HL-60/S4 treated with retinoic acid at 250 ng/mL for 4 days and 3 days (cell line): Measurements from ENCODE around the gene SRCIN1.
"Not testable (repeated sequence)": the region's sequence is repeated elsewhere in the genome, so short reads cannot be mapped to it uniquely, and the experiment has no call there.

Source experiments
- in situ Hi-C: fragments of 300-500 bp; cut with MboI; formaldehyde crosslinking; loops from 2 replicates; pipeline ENCODE4 v1.7.0; 2022; ENCODE audit warnings: low sequenced_read_pairs

The SRCIN1 gene

DNA sequence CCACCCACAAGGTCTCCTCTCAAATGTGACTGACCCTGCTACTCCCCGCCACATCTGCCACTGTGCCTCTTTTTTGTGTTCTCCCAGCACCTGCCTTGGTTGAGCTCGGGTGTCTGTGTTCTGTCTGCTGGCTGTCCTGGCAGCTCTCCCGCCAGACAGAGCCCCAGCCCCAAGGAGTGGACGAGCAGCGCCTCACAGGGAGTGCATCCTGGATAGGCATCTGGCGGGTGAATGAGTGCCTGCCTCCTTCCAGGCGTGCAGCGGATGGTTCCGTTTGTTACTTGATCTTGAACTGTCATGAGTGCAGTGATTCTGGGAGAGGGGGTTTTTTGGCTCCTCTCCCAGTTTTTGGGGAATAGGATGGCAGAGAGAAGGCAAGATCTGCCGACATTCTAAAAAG lies 77.6 kb downstream of the SRCIN1 start:
- in situ Hi-C loops = not testable (repeated sequence)

- in situ Hi-C loops = not testable (repeated sequence)
Observed at GRCh38 chr17:38526526-38526925, 79.2 kb downstream of the SRCIN1 start.

GRCh38 chr17:38512473-38513058 lies 93.2 kb downstream of the SRCIN1 start:
- in situ Hi-C loops = no loop called here

DNA sequence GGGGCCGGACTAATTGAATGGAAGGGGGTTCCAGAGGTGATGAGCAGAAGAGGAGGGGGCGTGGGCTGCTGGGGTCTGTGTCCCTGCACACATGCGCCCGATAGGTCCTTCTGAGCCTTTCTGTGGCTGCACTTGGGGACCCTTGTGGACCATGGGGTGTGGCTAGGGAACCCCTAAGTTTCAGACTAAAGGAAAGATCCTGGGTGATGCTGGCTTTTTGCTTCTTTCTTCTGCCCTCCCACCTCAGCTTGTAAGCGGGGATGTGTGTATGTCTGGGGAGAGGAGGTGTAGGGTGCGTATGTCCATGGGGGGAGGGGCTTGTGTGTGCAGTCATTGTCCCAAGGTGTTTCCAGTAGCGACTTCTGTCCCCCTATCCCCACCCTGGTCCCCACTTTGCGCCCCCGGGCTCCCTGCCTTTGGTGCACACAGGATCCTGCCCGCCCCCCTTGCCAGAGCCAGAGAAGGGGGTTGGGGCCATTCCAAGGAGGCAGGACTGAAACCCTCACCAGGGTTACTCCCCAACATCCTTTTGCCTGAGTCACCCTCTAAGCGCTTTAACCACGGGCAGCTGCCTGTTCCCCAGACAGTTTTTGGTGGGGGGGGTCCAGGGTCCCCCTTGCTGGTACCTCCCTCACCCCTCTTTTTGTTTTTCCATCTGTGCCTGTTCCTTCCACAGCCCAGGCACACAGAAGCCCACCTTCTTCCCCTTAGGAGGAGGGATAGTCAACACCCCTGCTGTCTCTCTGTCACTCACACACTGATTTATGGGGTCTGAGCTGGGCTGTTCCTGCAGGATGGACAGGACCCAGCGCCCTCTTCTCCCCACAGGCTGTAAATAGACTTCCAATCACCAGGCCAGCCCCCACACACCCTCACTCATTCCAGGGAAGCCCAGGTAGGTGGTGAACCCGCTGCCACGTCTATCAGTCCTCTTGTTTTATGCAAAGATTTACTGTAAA lies 94.3 kb downstream of the SRCIN1 start:
- in situ Hi-C loops = no loop called here

GRCh38 chr17:38510421-38511149 lies 95.2 kb downstream of the SRCIN1 start:
- in situ Hi-C loops = no loop called here

GRCh38 chr17:38509772-38510420 lies 95.9 kb downstream of the SRCIN1 start:
- in situ Hi-C loops = no loop called here

DNA sequence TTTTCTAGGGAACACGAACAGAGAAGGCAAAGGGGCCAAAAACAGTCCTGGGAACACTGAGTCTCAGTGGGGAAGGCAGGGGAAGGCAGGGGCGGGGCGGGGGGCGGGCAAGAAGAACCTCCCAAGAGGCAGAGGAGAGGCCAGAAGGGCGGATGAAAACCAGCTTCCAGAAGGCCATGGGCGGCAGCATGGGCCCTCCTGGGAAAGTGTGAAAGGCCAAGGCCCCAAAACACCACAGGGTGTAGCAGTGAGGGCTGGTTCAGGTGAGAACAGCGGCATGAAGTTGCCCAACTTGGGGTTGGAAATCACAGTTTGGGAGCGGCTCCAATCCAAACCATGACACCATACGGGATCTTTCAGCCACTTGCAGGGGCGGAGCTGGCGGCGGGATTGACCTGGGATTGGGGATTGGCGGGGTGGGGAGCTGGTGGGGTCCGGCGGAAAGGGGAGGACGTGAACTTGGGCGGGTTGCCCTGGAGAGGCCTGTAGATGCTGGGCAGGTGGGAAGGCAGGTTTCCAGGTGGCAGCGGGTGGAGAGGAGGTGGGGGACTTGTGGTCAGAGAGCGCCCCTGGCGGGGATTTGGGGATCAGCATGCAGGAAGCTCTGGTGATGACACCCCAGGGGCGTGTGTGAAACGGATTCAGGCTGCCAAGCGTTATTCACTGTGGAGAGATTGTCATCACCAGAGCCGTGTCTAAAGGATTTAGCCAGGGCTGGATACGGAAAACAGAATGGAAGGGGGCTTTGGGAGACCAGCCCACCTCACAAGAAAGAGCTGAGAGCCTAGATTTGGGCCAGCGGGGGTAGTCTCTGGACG lies 96.6 kb downstream of the SRCIN1 start:
- in situ Hi-C loops = no loop called here

- in situ Hi-C loops = no loop called here
Observed at GRCh38 chr17:38508570-38508950, 97.2 kb downstream of the SRCIN1 start.

- in situ Hi-C loops = no loop called here
Observed at GRCh38 chr17:38507921-38508569, 97.7 kb downstream of the SRCIN1 start.

DNA sequence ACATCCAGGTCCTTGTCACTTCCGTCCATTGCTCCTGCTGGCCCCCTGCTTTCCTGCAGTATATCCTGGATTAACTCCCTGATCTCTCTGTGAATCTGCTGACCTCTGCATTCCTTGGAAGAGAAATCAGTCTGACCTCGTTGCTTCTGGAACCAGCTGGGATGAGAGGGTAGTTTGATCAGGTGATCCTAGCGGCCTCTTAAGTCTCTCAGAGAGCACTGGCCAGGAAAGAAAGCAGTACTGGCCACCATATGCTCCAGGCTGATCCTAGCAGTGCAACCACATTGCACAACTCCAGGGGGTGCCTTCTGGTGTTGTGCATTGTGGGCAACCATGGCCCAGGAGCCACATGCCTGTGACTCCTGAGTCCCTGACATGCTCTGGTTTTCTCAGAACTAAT lies 98.3 kb downstream of the SRCIN1 start:
- in situ Hi-C loops = no loop called here

- in situ Hi-C loops = no loop called here
Observed at GRCh38 chr17:38504216-38504615, 101.5 kb downstream of the SRCIN1 start.

DNA sequence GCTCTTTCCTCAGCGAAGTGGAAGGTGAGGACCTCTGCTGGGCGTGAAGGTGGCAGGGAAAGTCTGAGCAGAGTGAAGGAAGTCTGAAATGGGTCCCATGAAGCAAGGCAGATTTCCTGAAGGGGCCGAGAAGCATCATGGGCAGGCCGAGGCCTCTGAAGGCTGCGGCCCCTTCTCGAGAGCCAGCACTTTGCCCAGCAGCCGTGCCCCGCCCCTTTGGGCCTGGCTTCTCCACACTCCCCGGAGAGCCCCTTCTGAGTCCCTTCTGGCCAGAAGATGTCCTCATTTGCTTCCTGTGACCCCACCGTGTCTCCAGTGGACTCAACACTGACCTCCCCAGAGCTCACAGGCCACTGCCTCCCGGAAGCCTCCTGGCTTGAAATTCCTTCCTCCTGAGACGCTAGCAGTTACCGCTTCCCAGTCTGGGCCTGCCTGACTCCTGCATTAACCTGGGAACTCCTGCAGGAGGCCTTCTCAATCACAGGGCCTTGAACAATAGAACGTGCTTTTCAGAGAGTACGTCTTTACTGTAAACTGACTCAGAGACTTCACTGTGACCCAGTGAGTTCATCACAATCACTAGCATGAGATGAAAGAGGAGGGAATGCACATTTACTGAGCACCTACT lies 102.4 kb downstream of the SRCIN1 start:
- in situ Hi-C loops = not testable (repeated sequence)

- in situ Hi-C loops = not testable (repeated sequence)
Observed at GRCh38 chr17:38501718-38502117, 104.0 kb downstream of the SRCIN1 start.

- in situ Hi-C loops = loop anchor here (25.0 kb wide), 1 partner anchor 162 kb away; the partner anchor contains the start of gene GPR179
Observed at GRCh38 chr17:38499230-38499629, 106.5 kb downstream of the SRCIN1 start.

- in situ Hi-C loops = loop anchor here (25.0 kb wide), 1 partner anchor 161 kb away; the partner anchor contains the start of gene GPR179
Observed at GRCh38 chr17:38498353-38498752, 107.4 kb downstream of the SRCIN1 start.

- in situ Hi-C loops = loop anchor here (25.0 kb wide), 1 partner anchor 160 kb away; the partner anchor contains the start of gene GPR179
Observed at GRCh38 chr17:38497656-38498055, 108.1 kb downstream of the SRCIN1 start.

DNA sequence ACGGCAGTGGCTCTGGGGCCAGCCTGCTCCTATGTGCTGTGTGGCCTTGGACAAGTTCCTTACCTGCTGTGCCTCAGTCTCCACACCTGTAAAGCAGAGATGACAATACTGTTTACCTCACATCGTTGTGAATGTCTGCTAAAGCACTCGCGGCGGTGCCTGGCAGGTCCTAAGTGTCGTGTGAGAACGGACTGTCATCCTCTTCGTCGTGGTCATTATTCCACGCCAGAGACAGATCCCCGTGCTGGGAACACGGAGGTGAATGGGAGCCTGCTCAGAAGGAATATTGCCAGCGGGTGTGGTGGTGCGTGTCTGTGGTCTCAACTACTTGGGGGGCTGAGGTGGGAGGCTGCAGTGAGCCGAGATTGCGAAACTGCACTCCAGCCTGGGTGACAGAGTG lies 111.6 kb downstream of the SRCIN1 start:
- in situ Hi-C loops = loop anchor here (5.0 to 25.0 kb wide), 2 partner anchors 157 to 173 kb away; partner anchors contain the start of gene GPR179

GRCh38 chr17:38492067-38493040 lies 113.4 kb downstream of the SRCIN1 start:
- in situ Hi-C loops = loop anchor here (5.0 to 25.0 kb wide), 2 partner anchors 155 to 175 kb away; partner anchors contain the start of gene GPR179
